HepG2 (cell line): Measurements from ENCODE around the gene SGPL1. TPM values are rescaled to one million over a fixed set of nuclear protein-coding genes. Genes with fewer than 3 reads are reported as not detected.

ENCODE experiments used
- ATAC-seq: fragments of 200-7000 bp; cut with Tn5 transposase; 3 replicates; pipeline ENCODE4 v1.9.1; 2020; ENCODE audit warnings: mild to moderate bottlenecking, moderate library complexity
- BruUV-seq: library from RNA; stranded (reverse); fragments of 400-500 nt; replicated peaks from 2 replicates; lab custom pipeline; 2021; lab: Mats Ljungman, UMichigan
- CTCF ChIA-PET: fragments of 300-600 bp; formaldehyde crosslinking; extraction: SDS; loops from one replicate; lab custom pipeline; 2021; ENCODE audit warnings: low total read pairs, inconsistent platforms, low intra/inter-chr PET ratio; lab: Yijun Ruan, JAX
- POLR2A ChIA-PET: fragments of 350-600 bp; sonication (Branson Sonifier 250); formaldehyde crosslinking; loops from one replicate; lab custom pipeline; 2020; ENCODE audit warnings: antibody characterized with exemption, inconsistent platforms; lab: Yijun Ruan, JAX
- DNase-seq: peaks from one replicate; pipeline ENCODE4 v3.0.0-alpha.2; 2015; ENCODE audit warnings: low spot score
- FAIRE-seq: peaks from 3 replicates; lab custom pipeline; 2011; peaks lifted over from hg19 to GRCh38; lab: Jason Lieb, UNC
- H2AFZ ChIP-seq: one replicate; pipeline ENCODE4 v1.6.1; 2011; ENCODE audit warnings: low read length, inconsistent platforms
- H3K27ac ChIP-seq: fragments of 300-600 bp; 3 replicates; pipeline ENCODE4 v1.8.0; 2011; ENCODE audit warnings: mixed run types, mild to moderate bottlenecking, mixed read lengths, low read length, inconsistent platforms; ENCODE audit not compliant: insufficient read depth; ENCODE audit errors: extremely low read length
- H3K27me3 ChIP-seq, 2 experiments: fragments of 200-600 bp in 1 of 2; 2 replicates in 1 of 2; 3 replicates in 1 of 2; pipeline versions ENCODE4 v1.6.0 to v1.8.0; 2011; ENCODE audit warnings: low read length in 2 of 2, mild to moderate bottlenecking in 2 of 2, moderate library complexity in 2 of 2, inconsistent platforms in 1 of 2; ENCODE audit not compliant: insufficient read depth in 2 of 2, control insufficient read depth in 1 of 2
- H3K36me3 ChIP-seq, 2 experiments: fragments of 200-600 bp in 1 of 2; replicated peaks in 1 of 2; 2 replicates in 1 of 2; 3 replicates in 1 of 2; pipeline versions ENCODE4 v1.5.1 to v1.8.0; 2011; ENCODE audit warnings: low read length in 2 of 2, inconsistent platforms in 1 of 2; ENCODE audit not compliant: insufficient read depth in 2 of 2, control insufficient read depth in 1 of 2
- H3K4me1 ChIP-seq: 2 replicates; pipeline ENCODE4 v1.5.1; 2012; ENCODE audit warnings: low read length, inconsistent platforms; ENCODE audit not compliant: insufficient read depth
- H3K4me2 ChIP-seq: 2 replicates; pipeline ENCODE4 v1.6.0; 2011; ENCODE audit warnings: low read depth, low read length, inconsistent platforms
- H3K4me3 ChIP-seq, 3 experiments: fragments of 200-600 bp in 1 of 3; sonication (generic), shearing (Covaris generic) in 1 of 3; replicated peaks in 1 of 3; 2 replicates each; pipeline ENCODE4 v1.5.1; 2011 to 2016; ENCODE audit warnings: low read length in 3 of 3, inconsistent platforms in 2 of 3, low read depth in 2 of 3, mild to moderate bottlenecking in 2 of 3, control low read depth in 1 of 3, mixed read lengths in 1 of 3; ENCODE audit not compliant: insufficient read depth in 1 of 3
- H3K79me2 ChIP-seq: one replicate; pipeline ENCODE4 v1.6.1; 2011; ENCODE audit warnings: low read length, inconsistent platforms; ENCODE audit not compliant: insufficient read depth
- H3K9ac ChIP-seq: 2 replicates; pipeline ENCODE4 v1.6.0; 2011; ENCODE audit warnings: mild to moderate bottlenecking, low read depth, low read length, inconsistent platforms; ENCODE audit not compliant: insufficient read depth
- H3K9me3 ChIP-seq: 2 replicates; pipeline ENCODE4 v1.5.1; 2012; ENCODE audit warnings: mild to moderate bottlenecking, low read length
- H4K20me1 ChIP-seq: 2 replicates; pipeline ENCODE4 v1.6.0; 2011; ENCODE audit warnings: inconsistent platforms, mild to moderate bottlenecking, low read length, moderate library complexity; ENCODE audit not compliant: insufficient read depth
- HOXA5 ChIP-seq: sonication (generic); formaldehyde crosslinking; IDR thresholded peaks from 2 replicates; pipeline ENCODE4 v1.4.0; 2020; ENCODE audit warnings: missing genetic modification reagents
- HOXA9 ChIP-seq: sonication (generic); formaldehyde crosslinking; IDR thresholded peaks from 2 replicates; pipeline ENCODE4 v1.8.1; 2022; ENCODE audit warnings: missing genetic modification reagents, mild to moderate bottlenecking, moderate library complexity, borderline replicate concordance
- MAFK ChIP-seq, 2 experiments: IDR thresholded peaks in 1 of 2; conservative IDR thresholded peaks in 1 of 2; 2 replicates each; pipeline ENCODE4 v1.6.1; 2011; ENCODE audit warnings: improper control_type of control experiment in 2 of 2, low read length in 2 of 2
- RFXANK ChIP-seq: IDR thresholded peaks from 2 replicates; pipeline ENCODE4 v1.6.1; 2016
- ZNF138 ChIP-seq: sonication (generic); formaldehyde crosslinking; IDR thresholded peaks from 2 replicates; pipeline ENCODE4 v1.5.0; 2020; ENCODE audit warnings: mild to moderate bottlenecking, low read depth, missing genetic modification reagents
- ZNF468 ChIP-seq: sonication (generic); formaldehyde crosslinking; IDR thresholded peaks from 2 replicates; pipeline ENCODE4 v1.8.0; 2022; ENCODE audit warnings: mild to moderate bottlenecking, moderate library complexity, missing genetic modification reagents
- ZNF546 ChIP-seq: sonication (generic); formaldehyde crosslinking; conservative IDR thresholded peaks from 2 replicates; pipeline ENCODE4 v1.8.1; 2023; ENCODE audit warnings: mild to moderate bottlenecking, missing genetic modification reagents
- ZNF773 ChIP-seq: sonication (generic); formaldehyde crosslinking; IDR thresholded peaks from 2 replicates; pipeline ENCODE4 v1.4.0; 2020; ENCODE audit warnings: missing genetic modification reagents, borderline replicate concordance
- WGBS: methylation state at CpG from one replicate; pipeline ENCODE4 v1.1.6; 2017; ENCODE audit warnings: low lambda C conversion rate; 5-methylcytosine and 5-hydroxymethylcytosine counted together
- in situ Hi-C: cut with HindIII; loops from 2 replicates; pipeline ENCODE4 v1.10.0; 2017; ENCODE audit warnings: low pct_unique_long_range_greater_than_20kb; ENCODE audit not compliant: extremely low pct_ligation_motif_present
- intact Hi-C: fragments of 100-400 bp; cut with micrococcal nuclease; formaldehyde crosslinking; loops from one replicate; pipeline ENCODE4 v1.10.0; 2022; ENCODE audit not compliant: unreplicated experiment
- polyA plus RNA-seq, 8 experiments: library from polyadenylated mRNA; depleted of rRNA in 3 of 8; stranded (reverse) in 7 of 8; unstranded in 1 of 8; fragments of >200 nt; fragmentation: Illumina TruSeq in 4 of 8; extraction: Trizol in 4 of 8; gene quantifications; 2 replicates each; pipeline versions ENCODE4 v1.2.1 to v1.2.3, GENCODE V29; 2011 to 2016; ENCODE audit warnings: low read depth in 4 of 8, missing spikeins in 1 of 8, mixed read lengths in 1 of 8; ENCODE audit not compliant: insufficient read depth in 1 of 8
- total RNA-seq, 5 experiments: library from RNA; depleted of rRNA; stranded (reverse); fragments of >200 nt; fragmentation: Illumina TruSeq; extraction: Trizol; gene quantifications; 2 replicates each; pipeline ENCODE4 v1.2.3, GENCODE V29; 2016; ENCODE audit warnings: low read depth in 1 of 5
- TF ChIP-seq, protein P1 (sequence below): sonication (generic); formaldehyde crosslinking; IDR thresholded peaks from 2 replicates; pipeline ENCODE4 v1.8.1; 2023; ENCODE audit warnings: mild to moderate bottlenecking, missing genetic modification reagents
- TF ChIP-seq, protein P2 (sequence below): sonication (generic); formaldehyde crosslinking; IDR thresholded peaks from 2 replicates; pipeline ENCODE4 v1.5.1; 2020; ENCODE audit warnings: missing genetic modification reagents, mild to moderate bottlenecking, borderline replicate concordance
- TF ChIP-seq, protein P3 (sequence below): sonication (generic); formaldehyde crosslinking; IDR thresholded peaks from 2 replicates; pipeline ENCODE4 v1.5.1; 2020; ENCODE audit warnings: missing genetic modification reagents, mild to moderate bottlenecking, borderline replicate concordance
- TF ChIP-seq, protein P4 (sequence below): sonication (generic); formaldehyde crosslinking; IDR thresholded peaks from 2 replicates; pipeline ENCODE4 v1.5.0; 2020; ENCODE audit warnings: mild to moderate bottlenecking, low read depth, missing genetic modification reagents, borderline replicate concordance
- TF ChIP-seq, protein P5 (sequence below): sonication (generic); formaldehyde crosslinking; IDR thresholded peaks from 2 replicates; pipeline ENCODE4 v1.5.0; 2020; ENCODE audit warnings: missing genetic modification reagents

SGPL1 gene
- total and polyA plus RNA-seq, 2 of the 13 experiments (the other 11 are each of a cell fraction or from before 2014, with no cell fraction given) = 17.6 to 25.0 TPM

DNA sequence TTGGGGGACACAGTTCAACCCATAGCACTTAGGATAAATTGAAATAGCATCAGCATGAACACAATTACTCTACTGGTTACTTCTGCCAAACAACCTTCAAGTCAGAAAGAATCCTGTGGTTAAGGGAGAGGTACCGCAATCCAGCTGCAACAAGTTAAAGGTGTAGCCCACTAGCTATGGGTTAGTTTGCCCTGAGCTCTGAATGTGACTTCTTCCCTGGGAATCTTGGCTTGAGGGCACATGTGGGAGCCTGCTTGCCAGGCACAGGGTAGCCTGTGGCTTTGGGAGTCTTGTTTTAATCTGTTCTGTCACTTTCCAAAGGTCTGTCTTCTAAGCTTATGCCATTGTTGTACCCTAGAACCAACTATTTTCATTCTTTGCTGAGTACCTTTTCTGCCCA is 8.9 kb upstream of the SGPL1 start:
- H3K27ac ChIP-seq = no peak overlapping the region
- in situ Hi-C loops = no loop called here
- no peak for FAIRE-seq

More for the DNA sequence above, 8.9 kb upstream of the SGPL1 start:
- DNase-seq = no peak
- Histone ChIP-seq H3K4me2 (no peak overlapping the region), H3K4me3 (no peak overlapping the region), H3K9me3 (no peaks in the 10 kb centered on the region), H2AFZ (no peak overlapping the region), H4K20me1 (no peaks in the 10 kb centered on the region), H3K27me3 (no peaks in the 10 kb centered on the region; a peak in 1 of 5 replicates), H3K9ac (no peak overlapping the region), H3K4me1 (peaks cover 18% of the 10 kb centered on the region), H3K36me3 (no peaks in the 10 kb centered on the region), H3K79me2 (no peaks in the 10 kb centered on the region)
- ChIA-PET CTCF (no interaction called here), POLR2A (no interaction called here)
- no peak for ATAC-seq
- no TSS peak for BruUV-seq
- 100% methylated on average over 1 of the region's 1 CpG for WGBS
- intact Hi-C loops = no loop called here
- TF ChIP-seq HOXA5 = no peak
- TF ChIP-seq, protein P1, sequence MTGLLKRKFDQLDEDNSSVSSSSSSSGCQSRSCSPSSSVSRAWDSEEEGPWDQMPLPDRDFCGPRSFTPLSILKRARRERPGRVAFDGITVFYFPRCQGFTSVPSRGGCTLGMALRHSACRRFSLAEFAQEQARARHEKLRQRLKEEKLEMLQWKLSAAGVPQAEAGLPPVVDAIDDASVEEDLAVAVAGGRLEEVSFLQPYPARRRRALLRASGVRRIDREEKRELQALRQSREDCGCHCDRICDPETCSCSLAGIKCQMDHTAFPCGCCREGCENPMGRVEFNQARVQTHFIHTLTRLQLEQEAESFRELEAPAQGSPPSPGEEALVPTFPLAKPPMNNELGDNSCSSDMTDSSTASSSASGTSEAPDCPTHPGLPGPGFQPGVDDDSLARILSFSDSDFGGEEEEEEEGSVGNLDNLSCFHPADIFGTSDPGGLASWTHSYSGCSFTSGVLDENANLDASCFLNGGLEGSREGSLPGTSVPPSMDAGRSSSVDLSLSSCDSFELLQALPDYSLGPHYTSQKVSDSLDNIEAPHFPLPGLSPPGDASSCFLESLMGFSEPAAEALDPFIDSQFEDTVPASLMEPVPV (CRISPR knock-in tag) = no peak
- no peak for TF ChIP-seq ZNF138 (CRISPR knock-in tag)
- TF ChIP-seq, protein P2, sequence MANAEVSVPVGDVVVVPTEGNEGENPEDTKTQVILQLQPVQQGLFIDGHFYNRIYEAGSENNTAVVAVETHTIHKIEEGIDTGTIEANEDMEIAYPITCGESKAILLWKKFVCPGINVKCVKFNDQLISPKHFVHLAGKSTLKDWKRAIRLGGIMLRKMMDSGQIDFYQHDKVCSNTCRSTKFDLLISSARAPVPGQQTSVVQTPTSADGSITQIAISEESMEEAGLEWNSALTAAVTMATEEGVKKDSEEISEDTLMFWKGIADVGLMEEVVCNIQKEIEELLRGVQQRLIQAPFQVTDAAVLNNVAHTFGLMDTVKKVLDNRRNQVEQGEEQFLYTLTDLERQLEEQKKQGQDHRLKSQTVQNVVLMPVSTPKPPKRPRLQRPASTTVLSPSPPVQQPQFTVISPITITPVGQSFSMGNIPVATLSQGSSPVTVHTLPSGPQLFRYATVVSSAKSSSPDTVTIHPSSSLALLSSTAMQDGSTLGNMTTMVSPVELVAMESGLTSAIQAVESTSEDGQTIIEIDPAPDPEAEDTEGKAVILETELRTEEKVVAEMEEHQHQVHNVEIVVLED = no peak
- TF ChIP-seq, protein P3, sequence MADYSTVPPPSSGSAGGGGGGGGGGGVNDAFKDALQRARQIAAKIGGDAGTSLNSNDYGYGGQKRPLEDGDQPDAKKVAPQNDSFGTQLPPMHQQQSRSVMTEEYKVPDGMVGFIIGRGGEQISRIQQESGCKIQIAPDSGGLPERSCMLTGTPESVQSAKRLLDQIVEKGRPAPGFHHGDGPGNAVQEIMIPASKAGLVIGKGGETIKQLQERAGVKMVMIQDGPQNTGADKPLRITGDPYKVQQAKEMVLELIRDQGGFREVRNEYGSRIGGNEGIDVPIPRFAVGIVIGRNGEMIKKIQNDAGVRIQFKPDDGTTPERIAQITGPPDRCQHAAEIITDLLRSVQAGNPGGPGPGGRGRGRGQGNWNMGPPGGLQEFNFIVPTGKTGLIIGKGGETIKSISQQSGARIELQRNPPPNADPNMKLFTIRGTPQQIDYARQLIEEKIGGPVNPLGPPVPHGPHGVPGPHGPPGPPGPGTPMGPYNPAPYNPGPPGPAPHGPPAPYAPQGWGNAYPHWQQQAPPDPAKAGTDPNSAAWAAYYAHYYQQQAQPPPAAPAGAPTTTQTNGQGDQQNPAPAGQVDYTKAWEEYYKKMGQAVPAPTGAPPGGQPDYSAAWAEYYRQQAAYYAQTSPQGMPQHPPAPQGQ (CRISPR knock-in tag) = no peak
- no peak for TF ChIP-seq MAFK (conservative IDR thresholded peaks at IDR 0.05 in 1 of 2, IDR thresholded peaks at IDR 0.05 in 1 of 2; ENCODE audit: low read length in 2 of 2)
- no peak for TF ChIP-seq ZNF468 (CRISPR knock-in tag)
- TF ChIP-seq, protein P4, sequence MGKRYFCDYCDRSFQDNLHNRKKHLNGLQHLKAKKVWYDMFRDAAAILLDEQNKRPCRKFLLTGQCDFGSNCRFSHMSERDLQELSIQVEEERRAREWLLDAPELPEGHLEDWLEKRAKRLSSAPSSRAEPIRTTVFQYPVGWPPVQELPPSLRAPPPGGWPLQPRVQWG = no peak
- TF ChIP-seq HOXA9 (CRISPR knock-in tag) = no peak
- no peak for TF ChIP-seq RFXANK
- TF ChIP-seq ZNF546 (CRISPR knock-in tag) = no peak
- TF ChIP-seq, protein P5, sequence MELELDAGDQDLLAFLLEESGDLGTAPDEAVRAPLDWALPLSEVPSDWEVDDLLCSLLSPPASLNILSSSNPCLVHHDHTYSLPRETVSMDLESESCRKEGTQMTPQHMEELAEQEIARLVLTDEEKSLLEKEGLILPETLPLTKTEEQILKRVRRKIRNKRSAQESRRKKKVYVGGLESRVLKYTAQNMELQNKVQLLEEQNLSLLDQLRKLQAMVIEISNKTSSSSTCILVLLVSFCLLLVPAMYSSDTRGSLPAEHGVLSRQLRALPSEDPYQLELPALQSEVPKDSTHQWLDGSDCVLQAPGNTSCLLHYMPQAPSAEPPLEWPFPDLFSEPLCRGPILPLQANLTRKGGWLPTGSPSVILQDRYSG = no peak
- TF ChIP-seq ZNF773 = no peak
